ENCODE results near the gene NFIB.

The NFIB gene

DNA sequence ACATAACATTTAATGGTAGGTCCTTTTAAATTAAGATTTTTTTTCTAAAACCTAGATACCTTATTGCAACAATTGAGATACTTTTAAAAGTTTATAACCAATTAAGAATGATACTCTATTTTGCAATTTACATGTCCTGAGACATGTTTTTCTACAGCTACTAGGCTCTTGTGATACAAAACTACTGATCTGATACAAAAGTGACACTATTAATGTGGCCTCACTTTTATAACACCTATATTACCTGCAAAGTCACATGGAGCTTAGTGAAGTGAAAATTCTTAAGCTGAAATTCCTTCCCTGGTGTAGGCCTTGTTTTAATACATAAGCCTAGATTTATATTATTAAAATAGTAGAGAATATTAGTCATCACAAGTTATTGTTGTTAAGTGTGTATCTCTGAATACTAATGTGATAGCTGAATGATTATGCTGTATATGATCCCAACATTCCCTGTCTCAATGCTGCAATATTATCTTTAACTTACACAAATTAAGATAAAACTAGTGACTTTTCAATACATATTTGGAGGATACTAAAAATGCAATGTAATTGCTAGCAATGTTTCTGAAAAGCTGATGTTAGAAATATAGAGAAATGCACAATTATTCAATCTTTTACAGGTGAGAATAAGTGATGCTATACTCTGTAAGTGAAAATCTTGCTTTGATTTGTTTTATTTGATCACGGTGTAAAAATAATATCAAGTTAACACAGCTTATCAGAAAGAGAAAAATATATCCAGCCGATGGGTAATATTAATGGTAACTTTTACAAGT lies 2.6 kb downstream of the NFIB start:
- ChIA-PET CTCF (interaction anchor here (1.6 kb wide), 1 partner anchor 17 kb away, joined by 6 read pairs; no protein-coding TSS in a partner anchor), POLR2A (interaction anchor here (0.6 kb wide), 1 partner anchor 11 kb away, joined by 5 read pairs; no protein-coding TSS in a partner anchor)
- no peak for DNase-seq (ENCODE audit: low read depth, low spot score)
- no peak overlapping the region for H3K4me3 ChIP-seq (ENCODE audit: low read depth, low read length)
- TF ChIP-seq, protein P1, sequence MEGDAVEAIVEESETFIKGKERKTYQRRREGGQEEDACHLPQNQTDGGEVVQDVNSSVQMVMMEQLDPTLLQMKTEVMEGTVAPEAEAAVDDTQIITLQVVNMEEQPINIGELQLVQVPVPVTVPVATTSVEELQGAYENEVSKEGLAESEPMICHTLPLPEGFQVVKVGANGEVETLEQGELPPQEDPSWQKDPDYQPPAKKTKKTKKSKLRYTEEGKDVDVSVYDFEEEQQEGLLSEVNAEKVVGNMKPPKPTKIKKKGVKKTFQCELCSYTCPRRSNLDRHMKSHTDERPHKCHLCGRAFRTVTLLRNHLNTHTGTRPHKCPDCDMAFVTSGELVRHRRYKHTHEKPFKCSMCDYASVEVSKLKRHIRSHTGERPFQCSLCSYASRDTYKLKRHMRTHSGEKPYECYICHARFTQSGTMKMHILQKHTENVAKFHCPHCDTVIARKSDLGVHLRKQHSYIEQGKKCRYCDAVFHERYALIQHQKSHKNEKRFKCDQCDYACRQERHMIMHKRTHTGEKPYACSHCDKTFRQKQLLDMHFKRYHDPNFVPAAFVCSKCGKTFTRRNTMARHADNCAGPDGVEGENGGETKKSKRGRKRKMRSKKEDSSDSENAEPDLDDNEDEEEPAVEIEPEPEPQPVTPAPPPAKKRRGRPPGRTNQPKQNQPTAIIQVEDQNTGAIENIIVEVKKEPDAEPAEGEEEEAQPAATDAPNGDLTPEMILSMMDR (IDR thresholded peaks at IDR 0.05; ENCODE audit: insufficient read depth, low read length, missing control alignments) = no peak

DNA sequence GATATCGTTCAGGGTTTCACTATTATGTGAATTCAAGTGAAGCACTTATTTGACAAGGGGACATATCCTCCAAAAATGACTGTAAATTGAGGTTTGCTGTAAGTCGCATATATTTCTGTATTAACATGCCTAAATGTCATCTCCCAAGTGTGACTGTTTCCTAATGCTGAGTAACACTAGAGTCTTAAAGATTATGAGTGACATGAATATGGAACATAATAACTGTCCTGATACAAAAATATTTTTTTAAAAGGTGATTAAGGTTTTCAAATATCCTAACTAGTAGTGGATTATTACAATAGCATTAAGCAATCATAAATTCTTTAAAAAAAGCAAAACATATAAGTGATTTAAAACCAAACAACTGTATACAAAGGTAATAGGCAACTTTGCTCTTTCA lies 3.6 kb downstream of the NFIB start:
- H3K4me3 ChIP-seq (ENCODE audit: low read depth, low read length) = no peak overlapping the region
- DNase-seq (ENCODE audit: low read depth, low spot score) = no peak
- CTCF ChIA-PET = no interaction called here
- POLR2A ChIA-PET = no interaction called here
- TF ChIP-seq, protein P1 (IDR thresholded peaks at IDR 0.05; ENCODE audit: insufficient read depth, low read length, missing control alignments) = no peak

DNA sequence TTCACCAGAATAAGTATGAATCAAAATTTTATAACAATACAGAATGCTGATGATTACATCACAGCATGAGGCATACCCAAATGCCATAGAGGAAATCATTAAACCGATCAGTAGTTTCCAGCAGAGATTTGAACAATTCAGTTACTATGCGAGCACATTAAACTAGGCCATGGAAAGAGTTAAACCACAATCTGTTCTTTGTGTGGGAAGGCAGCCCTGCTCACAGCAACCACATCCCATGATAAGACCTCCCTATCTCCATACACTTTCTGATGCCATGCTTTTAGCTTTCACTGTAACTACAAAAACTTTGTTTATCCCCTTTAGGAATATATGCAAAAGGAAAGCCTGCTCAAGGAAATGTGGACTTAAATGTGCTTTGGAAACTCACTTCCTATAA lies 4.5 kb downstream of the NFIB start:
- DNase-seq (ENCODE audit: low read depth, low spot score) = no peak
- CTCF ChIA-PET = no interaction called here
- TF ChIP-seq, protein P1 (IDR thresholded peaks at IDR 0.05; ENCODE audit: insufficient read depth, low read length, missing control alignments) = no peak
- POLR2A ChIA-PET = no interaction called here
- H3K4me3 ChIP-seq (ENCODE audit: low read depth, low read length) = no peak overlapping the region

DNA sequence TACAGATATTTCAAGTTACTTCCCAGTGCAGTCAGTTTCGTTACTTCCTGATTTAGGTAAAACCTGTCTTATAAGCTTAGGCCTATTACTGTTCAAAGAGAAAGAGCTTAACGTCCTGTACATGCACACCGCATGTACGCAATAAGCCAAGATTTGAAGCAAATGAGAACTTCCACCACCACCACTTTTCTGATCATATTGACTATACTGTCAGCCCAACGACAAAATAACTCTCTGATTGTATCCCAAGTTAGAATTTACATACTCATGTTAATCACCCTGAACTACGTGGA lies 5.1 kb downstream of the NFIB start:
- ChIA-PET POLR2A (no interaction called here), CTCF (interaction anchor here (1.2 kb wide), 1 partner anchor 120 kb away, joined by 3 read pairs; no protein-coding TSS in a partner anchor)
- DNase-seq (ENCODE audit: low read depth, low spot score) = no peak
- TF ChIP-seq, protein P1 (IDR thresholded peaks at IDR 0.05; ENCODE audit: insufficient read depth, low read length, missing control alignments) = no peak
- H3K4me3 ChIP-seq (ENCODE audit: low read depth, low read length) = no peak overlapping the region

DNA sequence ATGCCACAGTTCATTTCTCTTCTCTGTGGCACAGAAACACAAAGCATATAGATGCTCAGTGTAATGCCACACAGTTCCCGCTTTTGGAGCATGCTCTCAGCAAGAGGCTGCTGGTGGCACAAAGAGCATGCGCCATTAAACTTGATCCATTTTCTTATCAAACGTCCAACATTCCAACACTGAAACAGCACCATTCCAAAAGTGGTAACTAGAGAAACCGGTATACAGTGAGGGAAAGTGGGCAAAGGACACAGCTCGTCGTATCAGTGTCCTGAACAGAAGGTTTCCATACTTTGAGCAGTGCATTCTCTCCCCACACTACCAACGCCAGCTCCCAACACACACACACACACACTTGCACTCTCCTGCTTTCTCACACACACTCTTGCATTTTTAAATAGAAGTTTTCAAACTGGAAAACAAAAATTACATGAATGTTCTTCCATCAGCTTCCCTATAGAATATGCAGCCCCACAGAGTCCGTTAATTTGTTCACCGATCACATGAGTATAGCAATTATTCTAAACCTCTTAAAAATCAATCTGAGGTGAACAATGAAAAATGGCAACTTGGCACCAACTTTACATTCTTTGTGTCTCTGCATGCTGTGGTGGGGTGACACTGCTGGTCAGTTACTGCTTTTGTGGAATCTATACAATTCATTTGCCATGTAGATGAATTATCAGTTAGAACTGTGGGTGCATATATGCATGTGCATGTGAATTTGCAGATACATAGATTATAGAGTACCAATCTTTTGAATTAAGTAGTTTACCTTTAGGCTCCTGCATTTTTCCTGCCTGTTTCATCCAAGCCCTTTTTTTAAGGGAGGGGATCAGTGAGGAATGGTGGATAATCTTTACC lies 5.7 kb downstream of the NFIB start:
- TF ChIP-seq, protein P1 (IDR thresholded peaks at IDR 0.05; ENCODE audit: insufficient read depth, low read length, missing control alignments) = no peak
- no peak overlapping the region for H3K4me3 ChIP-seq (ENCODE audit: low read depth, low read length)
- ChIA-PET CTCF (interaction anchor here (0.6 to 1.2 kb wide), 2 partner anchors 46 to 121 kb away, joined by 3 read pairs; no protein-coding TSS in a partner anchor), POLR2A (no interaction called here)
- DNase-seq (ENCODE audit: low read depth, low spot score) = no peak

All from AG04449 (cell line).